ENCODE data around the gene FCHSD2.
"Not testable (repeated sequence)": the region's sequence is repeated elsewhere in the genome, so short reads cannot be mapped to it uniquely, and the experiment has no call there.

FCHSD2 gene

GRCh38 chr11:72929256-72929655 lies 212.9 kb downstream of the FCHSD2 start:
- DNase-seq (ENCODE audit: low read depth), result no peak

DNA sequence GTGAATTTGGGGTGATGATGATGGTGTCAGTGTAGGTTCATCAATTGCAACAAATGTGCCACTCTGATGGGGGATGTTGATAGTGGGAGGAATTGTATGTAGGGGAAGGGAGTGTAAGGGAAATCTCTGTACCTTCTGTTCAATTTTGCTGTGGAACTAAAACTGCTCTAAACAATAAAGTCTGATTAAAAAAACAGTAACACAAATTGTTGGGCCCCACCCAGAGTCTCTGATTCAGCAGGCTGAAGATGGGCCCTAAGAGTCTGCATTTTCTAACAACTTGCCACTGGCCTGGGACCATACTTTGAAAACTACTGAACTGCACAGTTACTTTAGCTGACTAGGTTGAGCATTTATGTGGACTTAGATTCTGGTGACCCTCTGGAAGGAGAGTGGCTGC lies 214.7 kb downstream of the FCHSD2 start:
- DNase-seq (ENCODE audit: low read depth), result no peak

DNA sequence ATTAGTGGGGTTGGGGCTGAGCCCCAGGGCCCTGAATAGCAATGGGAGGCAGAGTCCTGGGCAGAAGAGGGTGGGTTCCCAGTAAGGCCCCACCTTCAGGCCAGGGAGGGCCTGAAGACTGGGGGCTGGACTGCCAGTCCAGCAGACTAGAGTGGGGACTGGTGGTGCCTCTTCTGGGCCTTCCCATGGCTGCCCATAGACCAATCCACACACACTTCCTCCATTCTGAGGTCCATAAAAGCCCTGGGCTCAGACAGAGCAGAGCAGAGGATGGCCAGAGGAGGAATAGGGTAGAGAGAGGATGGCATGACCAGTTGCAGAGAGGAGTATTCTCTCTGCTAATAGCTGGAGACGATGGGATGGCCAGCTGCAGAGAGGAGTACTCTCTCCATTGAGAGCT lies 216.0 kb downstream of the FCHSD2 start:
- DNase-seq (ENCODE audit: low read depth), result no peak

DNA sequence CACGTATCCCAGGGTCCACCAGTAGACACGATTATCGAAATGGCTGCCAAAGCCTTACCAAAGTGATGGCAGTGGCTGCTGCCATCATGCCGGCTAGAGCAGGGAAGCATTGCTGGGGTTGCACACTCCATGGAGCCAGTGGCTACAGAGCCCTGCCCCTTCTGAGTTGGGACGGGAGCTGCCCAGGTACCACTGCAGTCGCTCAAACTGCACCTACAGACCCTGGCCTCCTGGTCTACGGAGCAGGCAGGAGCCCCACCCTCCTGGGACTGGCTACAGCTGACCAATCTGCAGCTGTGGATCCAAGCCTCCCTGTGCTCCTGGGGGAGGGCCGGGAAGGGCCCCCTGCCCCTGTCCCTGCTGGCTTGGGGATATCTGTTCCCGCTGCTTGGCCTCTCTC lies 216.5 kb downstream of the FCHSD2 start:
- no peak for DNase-seq (ENCODE audit: low read depth)

DNA sequence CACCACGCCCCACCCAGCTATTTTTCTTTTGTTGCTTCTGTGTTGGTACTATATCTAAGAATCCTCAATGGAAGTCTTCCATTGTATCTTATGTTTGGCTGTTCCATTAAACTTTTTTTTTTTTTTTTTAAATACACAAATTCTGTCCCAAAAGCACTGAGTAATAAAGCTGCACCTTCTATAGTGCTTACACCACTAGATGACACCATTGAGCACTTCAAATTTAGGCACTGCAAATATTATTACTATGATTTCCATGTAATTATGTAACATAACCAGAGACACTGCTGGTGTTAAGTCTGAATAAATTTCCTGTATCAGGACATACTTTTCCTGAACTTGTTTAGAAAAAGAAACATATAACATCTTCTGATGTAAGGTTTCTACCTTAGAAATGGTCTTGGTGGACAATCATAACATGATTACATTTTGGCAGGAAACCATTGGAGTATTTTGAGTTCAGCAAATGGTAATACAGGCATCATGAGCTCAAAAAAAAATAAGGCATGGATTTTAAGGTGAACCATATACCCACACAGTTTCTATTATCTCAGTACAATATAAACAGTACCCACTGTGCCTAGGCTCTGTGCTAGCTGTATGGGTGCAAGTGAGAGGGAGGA lies 217.4 kb downstream of the FCHSD2 start:
- peak; percentile 30 for DNase-seq (ENCODE audit: low read depth)

GRCh38 chr11:72921028-72921716 lies 220.9 kb downstream of the FCHSD2 start:
- DNase-seq (ENCODE audit: low read depth), result no peak

GRCh38 chr11:72920001-72920400 lies 222.1 kb downstream of the FCHSD2 start:
- DNase-seq (ENCODE audit: low read depth), result no peak

DNA sequence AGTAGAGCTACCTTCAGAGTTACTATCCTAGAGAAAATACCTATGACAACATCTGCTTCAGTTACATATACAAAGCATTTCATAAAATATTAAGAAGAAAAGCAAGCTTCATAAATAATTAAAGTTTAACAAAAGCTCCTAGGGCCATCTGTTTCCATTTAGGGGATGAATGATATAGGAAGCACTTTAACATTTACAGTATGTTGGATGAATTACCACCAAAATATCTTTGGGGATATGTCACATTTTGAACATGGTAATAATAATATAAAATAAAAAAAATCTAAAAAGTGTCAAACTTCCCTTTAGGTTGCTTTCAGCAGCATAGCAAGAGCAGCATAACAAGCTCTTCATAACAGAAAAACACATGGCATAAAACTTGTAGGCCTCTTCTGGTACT lies 223.3 kb downstream of the FCHSD2 start:
- DNase-seq (ENCODE audit: low read depth), result no peak

GRCh38 chr11:72912253-72912652 lies 229.9 kb downstream of the FCHSD2 start:
- DNase-seq (ENCODE audit: low read depth), result no peak

- not testable (repeated sequence) for DNase-seq (ENCODE audit: low read depth)
These were observed 232.3 kb downstream of the FCHSD2 start for GRCh38 chr11:72909558-72910388.

- no peak for DNase-seq (ENCODE audit: low read depth)
These were observed 234.0 kb downstream of the FCHSD2 start for GRCh38 chr11:72908032-72908676.

DNA sequence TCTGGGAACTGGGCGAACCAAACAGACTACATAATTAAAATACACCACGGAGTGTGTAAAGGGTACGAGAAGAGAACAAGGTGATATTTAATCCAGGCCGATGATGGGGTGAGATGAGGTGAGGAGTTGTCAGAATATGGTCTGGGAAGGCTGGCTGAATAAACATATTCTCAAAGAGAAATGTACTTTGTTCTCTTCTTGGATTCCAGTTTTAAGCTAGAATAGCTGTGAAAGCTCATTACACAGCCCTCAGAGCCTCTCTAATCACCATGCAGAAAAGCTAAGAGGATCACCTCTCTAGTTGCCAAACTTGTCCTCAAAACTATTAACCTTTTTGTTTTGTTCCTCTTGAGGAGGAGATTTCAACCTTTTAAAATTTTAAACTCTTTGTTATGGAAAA lies 238.1 kb downstream of the FCHSD2 start:
- no peak for DNase-seq (ENCODE audit: low read depth)

GRCh38 chr11:72901374-72901773 lies 240.7 kb downstream of the FCHSD2 start:
- no peak for DNase-seq (ENCODE audit: low read depth)

- no peak for DNase-seq (ENCODE audit: low read depth)
These were observed 242.1 kb downstream of the FCHSD2 start for GRCh38 chr11:72900013-72900412.

- DNase-seq (ENCODE audit: low read depth), result no peak
These were observed 242.9 kb downstream of the FCHSD2 start for GRCh38 chr11:72899238-72899637.

- no peak for DNase-seq (ENCODE audit: low read depth)
These were observed 244.6 kb downstream of the FCHSD2 start for GRCh38 chr11:72897506-72897905.

DNA sequence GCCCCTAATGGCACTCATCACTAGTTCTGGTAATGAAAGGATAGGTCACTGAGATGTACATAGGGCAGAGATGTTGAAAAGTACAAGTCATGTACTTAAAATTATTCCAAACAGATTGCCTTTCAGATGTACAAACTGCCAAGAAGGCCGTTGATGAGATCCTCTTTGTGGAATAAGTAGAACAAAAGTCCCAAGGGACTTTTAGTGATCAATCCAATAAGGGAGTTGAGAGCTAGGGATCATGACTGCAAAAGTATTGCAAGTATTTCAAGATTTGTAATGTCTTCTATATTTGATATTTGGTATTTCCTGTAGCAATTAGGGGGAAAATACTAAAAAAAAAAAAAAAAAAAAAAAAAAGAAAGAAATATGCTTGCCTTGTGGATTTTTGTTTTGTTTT lies 245.7 kb downstream of the FCHSD2 start:
- no peak for DNase-seq (ENCODE audit: low read depth)

GRCh38 chr11:72890881-72891280 lies 251.2 kb downstream of the FCHSD2 start:
- no peak for DNase-seq (ENCODE audit: low read depth)

DNA sequence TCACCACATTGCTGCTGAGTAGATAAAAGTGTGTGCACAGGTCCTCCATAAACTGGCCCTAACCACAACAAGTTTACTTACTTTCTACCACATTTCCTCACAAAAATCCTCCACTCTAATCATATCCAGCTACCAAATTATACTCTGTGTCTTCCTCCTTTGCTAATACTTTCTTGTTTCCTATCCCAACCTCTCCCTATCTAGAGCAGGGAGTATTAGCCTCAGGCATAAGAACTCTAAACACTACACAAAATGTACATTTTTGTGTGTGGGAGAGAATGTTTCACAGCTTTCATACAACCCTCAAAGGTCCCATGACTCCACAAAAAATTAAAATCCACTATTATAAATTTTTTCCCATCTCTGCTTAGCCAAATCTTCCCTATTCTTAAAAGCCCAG lies 255.5 kb downstream of the FCHSD2 start:
- no peak for DNase-seq (ENCODE audit: low read depth)

- no peak for DNase-seq (ENCODE audit: low read depth)
These were observed 256.1 kb downstream of the FCHSD2 start for GRCh38 chr11:72885749-72886609.

DNA sequence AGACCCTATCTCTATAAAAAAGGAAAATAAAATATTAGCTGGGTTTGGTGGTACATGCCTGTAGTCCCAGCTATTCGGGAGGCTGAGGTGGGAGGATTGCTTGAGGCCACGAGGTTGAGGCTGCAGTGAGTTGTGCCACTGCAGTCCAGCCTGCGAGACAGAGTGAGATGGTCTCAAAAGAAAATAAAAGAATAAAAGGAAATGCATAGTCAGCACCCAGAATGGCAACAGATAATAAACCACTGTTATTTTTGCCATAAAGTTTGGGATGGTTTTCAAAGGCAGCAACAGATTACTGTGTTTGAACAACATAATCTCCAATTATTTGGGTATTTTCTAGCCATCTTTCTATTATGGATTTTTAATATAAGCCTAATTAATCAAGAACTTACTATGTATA lies 266.0 kb downstream of the FCHSD2 start:
- no peak for DNase-seq (ENCODE audit: low read depth)

DNA sequence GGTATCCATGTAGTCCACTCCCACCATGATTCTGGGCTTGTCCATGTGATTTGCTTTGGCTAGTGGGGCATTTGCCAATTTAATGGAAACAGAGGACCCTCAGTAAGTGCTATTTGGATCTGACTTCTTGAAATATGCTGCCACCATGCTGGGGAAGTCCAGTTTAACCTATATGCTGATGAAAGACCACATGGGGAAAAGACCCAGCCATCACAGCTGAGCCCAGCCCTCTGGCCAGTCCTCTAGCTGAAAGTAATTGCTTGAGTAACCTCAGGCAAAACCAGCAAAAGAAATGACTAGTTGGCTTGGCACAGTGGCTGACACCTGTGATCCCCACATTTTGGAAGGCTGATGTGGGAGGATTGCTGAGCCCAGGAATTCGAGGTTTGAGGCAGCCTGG lies 266.4 kb downstream of the FCHSD2 start:
- DNase-seq (ENCODE audit: low read depth), result no peak

All from GM04504 (cell line).